HL-60/S4 treated with retinoic acid at 250 ng/mL for 4 days and 3 days (cell line): ENCODE results near the gene KIF3C.

ENCODE experiments used
- in situ Hi-C: fragments of 300-500 bp; cut with MboI; formaldehyde crosslinking; loops from 2 replicates; pipeline ENCODE4 v1.7.0; 2022; ENCODE audit warnings: low sequenced_read_pairs

KIF3C gene

DNA sequence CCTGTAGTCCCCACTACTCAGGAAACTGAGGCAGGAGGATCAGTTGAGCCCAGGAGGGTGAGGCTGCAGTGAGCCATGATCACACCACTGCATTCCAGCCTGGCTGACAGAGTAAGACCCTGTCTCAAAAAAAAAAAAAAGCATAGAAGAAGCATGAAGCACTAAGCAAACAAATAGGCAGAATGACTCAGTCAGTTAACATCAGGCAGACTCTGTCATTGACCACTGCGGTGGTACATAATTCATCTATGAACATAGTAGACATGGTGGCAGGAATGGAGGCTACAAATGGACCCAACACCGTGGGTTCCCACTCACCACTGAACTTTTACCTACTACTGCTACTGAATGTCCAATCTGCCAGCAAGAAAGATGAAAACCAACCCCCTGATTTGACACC is 96.4 kb downstream of the KIF3C start:
- in situ Hi-C loops: no loop called here

DNA sequence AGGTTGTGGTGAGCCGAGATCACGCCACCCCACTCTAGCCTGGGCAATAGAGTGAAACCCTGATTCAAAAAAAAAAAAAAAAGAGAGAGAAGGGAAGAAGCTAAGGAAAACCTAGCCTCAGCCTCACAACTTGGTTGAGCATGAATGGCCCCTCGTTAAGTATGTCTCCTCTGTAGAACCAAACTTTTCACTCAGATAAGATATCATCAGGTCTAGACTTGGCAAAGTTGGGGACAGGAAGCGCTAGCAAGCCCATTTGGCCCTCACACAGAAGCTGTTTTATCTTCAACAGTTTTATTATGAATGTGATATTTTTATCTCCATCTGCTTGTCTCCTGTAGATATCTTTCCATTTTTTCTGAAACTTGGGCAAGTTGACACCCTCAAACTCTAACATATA is 100.5 kb downstream of the KIF3C start:
- in situ Hi-C loops: no loop called here

DNA sequence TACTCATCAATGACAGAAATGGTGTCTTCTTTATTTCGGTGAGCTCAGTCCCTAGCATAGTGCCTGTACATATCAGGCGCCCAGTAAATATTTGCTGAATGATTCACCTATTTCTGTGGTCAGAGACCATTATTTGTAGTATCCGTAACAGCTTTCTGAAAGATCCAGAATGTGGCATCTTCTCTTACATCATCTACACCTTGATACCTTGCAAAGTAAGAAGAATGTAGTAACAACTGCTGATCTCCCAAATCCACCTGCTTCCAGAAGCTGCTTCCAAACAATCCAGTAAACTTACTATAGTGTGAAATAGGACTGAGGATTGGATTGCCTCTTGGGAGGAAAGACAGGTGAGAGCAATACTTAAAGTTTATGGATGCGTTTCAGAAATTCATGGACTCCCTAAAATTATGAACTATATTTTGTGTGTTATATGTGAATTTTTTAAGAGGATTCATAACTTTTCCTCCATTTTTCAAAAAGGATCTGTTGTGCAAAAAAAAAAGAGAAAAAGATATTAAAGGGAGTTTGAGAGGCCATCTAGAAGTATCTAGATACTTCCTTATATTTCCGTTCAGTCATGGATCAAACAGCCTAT is 103.1 kb downstream of the KIF3C start:
- in situ Hi-C loops: no loop called here

DNA sequence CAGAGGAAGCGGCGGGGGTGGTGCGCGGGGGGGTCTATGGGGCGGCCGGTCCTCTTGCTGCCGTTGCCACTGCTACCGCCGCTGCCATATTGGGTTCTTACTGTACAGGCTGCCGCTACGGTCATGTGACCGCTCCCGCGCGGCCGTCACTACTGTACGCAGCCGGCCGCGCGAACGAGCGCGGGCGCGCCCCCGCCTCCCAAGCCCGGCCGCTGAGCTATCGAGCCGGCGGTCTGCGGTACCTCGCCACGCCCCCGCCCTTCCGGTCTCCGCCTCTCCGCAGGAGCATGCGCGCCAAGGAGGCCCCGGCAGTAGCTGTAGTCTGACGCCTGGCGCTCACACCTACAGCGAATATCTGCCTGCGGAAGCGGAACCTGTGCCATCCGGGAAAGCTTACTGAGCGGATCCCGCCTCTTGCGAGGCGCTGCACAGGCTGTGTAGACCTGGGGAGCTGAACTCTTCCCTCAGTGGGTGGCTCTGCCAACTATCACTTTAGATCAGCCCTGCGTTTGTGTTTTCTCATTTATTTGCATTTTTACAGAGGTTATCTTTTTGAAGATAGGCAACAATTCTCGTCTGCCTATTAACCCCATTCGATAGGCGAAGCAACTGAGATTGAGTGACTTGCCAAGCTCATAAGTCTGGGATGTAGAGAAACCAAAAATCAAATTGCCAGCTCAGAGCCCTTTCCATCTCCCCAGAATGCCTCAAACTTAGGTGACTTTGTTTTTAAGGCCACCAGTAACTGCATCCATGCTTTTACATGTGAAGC is 103.8 kb downstream of the KIF3C start, which contains the start of gene ASXL2:
TSS of gene ASXL2 (minus strand) at position 127 of the 772 bp plus-strand sequence. CDS start 265 bp downstream, outside the sequence.
- in situ Hi-C loops: no loop called here

DNA sequence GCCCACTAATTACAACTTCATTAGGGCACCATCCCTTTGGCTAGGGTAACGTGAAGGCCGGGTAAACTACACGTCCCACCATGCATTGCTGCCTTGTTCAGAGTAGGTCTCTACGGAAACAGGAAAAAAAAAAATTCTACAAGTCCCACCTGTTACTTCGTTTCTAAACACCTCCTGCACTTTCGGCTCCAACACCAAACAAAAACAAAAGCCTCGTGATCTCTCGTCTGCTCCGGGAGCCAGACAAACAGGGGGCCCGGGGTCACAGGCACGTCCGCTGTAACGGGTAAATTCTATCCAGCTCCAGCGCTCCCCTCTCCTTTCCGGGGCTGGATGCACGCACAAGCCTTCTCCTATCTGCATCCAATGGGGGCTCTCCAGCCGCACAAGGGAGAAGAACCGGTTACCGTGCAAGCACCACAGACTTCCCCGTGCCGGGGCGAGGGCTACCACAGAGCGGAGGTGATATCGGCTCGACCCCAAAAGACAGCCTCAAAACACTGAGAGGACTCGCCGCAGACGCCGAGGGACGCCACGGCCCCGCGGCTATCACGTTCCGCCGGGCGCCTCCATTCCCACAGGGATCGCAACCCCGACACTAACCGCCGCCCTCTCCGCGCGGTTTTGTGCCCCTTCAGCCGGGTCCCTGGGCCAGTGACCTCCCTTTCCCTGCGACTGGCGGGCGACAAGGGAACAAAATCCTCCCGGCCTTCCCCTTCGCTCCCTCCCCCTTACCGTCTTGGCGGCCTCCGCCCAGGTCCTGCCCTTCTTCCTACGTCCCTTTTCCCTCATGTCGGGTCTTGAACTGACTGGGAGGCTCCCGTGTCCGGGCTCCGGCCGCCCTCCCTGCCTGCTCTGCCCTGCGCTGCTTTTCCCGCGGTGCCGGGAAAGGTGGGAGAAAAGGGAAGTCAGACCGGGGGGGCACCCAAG is 104.6 kb downstream of the KIF3C start:
- in situ Hi-C loops: no loop called here
